A673 (cell line): Measurements from ENCODE around the gene BRD7.

ENCODE experiments used
- EZH2 ChIP-seq: fragments of 200-600 bp; sonication (generic); IDR thresholded peaks from 2 replicates; pipeline ENCODE4 v1.6.1; 2017; ENCODE audit warnings: borderline replicate concordance, low read depth, mild to moderate bottlenecking, mixed read lengths, antibody characterized with exemption, low read length; ENCODE audit not compliant: poor library complexity, severe bottlenecking
- TF ChIP-seq, protein P1 (sequence below): fragments of 300-800, 200-600 bp; sonication (generic); conservative IDR thresholded peaks from 2 replicates; pipeline ENCODE4 v1.5.1; 2017; ENCODE audit warnings: low read depth, mild to moderate bottlenecking, antibody characterized with exemption, low read length, moderate library complexity, mixed read lengths

- TF ChIP-seq, protein P1, sequence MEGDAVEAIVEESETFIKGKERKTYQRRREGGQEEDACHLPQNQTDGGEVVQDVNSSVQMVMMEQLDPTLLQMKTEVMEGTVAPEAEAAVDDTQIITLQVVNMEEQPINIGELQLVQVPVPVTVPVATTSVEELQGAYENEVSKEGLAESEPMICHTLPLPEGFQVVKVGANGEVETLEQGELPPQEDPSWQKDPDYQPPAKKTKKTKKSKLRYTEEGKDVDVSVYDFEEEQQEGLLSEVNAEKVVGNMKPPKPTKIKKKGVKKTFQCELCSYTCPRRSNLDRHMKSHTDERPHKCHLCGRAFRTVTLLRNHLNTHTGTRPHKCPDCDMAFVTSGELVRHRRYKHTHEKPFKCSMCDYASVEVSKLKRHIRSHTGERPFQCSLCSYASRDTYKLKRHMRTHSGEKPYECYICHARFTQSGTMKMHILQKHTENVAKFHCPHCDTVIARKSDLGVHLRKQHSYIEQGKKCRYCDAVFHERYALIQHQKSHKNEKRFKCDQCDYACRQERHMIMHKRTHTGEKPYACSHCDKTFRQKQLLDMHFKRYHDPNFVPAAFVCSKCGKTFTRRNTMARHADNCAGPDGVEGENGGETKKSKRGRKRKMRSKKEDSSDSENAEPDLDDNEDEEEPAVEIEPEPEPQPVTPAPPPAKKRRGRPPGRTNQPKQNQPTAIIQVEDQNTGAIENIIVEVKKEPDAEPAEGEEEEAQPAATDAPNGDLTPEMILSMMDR = no peak
- no peak for TF ChIP-seq EZH2
These were observed 98.8 kb downstream of the BRD7 start for GRCh38 chr16:50269769-50270509.
